NCI-H146 treated with DMSO at 0.1 percent for 48 hours (cell line): ENCODE results near the gene MRPL17.

Experiments
- DNase-seq: peaks from one replicate; lab custom pipeline; 2025; ENCODE audit not compliant: unreplicated experiment; lab: John Stamatoyannopoulos, UW

MRPL17 gene

DNA sequence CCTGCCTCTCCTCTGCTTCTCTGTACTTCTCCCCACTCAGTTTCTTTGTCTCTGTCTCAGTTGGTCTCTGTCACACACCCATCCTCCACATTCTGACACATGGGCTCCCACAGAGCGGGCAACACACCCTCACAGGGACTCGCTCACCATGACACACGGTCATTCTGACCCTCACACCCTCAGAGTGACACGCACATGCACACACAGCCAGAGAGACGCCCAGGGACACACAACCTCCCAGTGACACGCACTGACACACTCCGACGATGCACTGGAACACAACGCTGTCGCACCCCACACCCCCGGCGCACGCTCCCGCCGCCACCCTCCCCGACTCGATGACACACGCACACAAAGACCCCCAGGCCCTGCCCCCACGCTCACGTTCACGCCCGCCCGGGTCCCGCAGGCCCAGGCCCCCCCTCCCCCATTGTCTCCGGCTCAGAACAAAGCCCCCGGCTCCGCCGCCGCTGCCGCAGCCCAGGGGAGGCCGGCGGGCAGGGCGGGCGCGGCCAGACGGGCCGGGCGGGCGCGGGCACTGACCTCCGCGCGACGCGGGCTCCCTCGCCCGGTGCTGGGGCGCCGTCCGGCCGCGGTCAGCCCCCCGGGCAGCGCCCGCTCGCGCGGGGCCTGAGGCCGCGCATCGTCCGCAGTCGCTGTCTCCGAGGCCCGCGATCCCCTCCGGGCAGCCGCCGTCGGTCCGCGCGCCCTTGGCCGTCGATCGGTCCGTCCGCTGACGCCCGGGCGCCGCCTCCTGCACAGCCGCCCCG, 27.9 kb downstream of the MRPL17 start:
- DNase-seq: no peak

DNA sequence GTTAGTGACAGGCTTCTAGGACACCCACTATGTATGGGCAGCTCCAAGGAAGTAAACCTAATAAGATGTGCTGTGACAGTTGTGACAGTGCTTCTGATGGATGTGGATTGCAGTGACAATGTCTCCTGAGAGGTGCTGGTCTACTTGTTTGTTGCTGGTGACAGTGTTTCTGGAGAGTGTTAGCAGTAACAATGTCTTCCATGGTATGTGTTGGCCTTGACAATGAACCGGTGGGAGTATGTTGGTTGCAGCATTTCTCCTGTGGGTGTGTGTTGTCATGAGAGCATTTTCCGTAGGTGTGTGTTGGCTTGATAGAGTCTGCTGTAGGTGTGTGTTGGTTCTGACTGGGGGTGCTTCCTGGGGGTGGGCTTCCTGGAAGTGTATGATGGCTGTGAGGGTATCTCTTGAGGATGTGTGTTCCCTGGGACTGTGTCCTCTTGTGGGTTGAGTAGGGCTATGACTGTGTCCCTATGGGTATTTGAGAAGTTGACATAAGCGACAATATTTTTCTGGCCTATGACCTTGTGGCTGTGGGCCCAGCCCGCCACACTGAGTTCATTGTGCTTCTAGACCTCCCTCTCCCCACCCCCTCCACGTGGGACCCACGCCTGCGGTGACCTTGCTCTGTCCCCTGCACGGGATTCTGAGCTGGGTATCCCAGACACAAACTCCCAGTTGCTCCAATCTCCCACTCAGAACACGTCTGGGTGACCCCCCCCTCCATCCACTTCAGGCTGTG, 28.7 kb downstream of the MRPL17 start:
- DNase-seq: no peak

DNA sequence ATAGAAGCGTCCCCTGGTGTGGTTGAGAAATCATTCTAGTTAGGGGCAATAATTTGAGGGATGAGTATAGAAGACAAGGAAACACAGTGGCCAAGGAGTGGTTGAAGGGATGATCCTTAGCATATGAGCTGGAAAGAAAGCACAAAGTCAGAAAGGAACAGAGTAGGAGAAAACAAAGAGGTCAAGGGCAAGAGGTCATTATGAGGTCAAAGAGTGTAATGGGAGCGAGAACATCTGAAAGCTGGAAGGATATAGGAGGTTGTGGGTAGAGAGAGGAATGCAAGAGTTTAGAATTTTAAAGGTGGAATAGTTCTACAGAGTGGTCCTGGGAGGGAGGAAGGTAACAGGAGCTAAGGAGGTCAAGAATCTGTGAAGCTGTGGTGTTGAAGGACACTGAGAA, 29.5 kb downstream of the MRPL17 start:
- no peak for DNase-seq

DNA sequence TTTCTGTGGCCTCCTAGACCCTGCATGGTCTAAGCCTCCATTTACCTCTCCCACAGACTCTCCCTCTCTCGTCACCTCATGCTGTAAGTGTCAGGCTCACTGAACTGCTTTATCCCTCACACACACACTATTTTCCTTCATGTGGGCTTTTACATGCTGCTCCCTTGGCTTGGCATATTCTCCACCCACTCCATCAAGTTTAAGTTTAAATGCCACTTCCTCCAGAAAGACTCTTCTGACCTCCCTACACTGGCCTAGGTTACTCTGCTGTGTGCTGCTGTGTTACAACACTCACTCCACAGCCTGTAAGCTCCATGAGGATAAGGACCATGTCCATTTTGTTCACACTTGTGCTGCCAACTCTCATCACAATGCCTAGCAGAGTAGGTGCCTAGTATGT, 30.0 kb downstream of the MRPL17 start:
- DNase-seq: no peak

DNA sequence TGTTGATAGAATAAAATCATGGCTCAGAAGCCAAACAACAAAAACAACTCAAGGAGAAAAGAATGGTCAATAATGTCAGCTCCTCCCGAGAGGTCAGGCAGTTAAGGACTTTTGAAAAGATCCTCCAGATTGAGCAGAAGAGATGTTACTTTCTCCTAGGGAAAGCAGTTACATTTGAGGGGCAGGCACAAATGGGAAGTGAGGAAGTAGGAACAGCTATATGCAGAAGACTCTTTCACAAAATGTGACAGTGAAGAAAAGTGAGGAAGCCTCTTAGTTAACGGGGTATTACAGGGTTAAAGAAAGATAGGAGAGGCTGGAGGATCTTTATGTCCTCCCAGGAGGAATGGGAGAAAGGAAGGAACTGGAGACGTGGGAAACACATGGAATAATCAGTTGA, 31.0 kb downstream of the MRPL17 start:
- no peak for DNase-seq

DNA sequence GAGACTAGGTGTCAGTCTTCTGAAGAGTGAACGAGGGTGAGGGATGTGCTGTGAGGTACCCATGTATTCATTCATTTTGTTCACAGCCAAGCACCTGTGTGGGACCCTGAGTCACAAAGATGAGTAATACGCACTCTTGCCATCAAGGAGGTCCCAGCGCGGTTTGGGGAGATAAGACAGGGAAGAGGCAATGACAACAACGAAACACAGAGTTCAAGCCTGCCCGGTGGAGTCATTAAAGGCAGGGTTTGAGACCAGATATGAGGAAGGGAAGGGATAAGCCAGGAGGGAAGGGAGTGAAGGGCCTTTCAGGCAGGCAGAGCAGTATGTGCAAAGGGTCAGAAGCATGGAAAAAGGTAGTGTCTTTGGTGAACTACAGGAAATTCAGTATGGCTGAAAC, 32.2 kb downstream of the MRPL17 start:
- no peak for DNase-seq

DNA sequence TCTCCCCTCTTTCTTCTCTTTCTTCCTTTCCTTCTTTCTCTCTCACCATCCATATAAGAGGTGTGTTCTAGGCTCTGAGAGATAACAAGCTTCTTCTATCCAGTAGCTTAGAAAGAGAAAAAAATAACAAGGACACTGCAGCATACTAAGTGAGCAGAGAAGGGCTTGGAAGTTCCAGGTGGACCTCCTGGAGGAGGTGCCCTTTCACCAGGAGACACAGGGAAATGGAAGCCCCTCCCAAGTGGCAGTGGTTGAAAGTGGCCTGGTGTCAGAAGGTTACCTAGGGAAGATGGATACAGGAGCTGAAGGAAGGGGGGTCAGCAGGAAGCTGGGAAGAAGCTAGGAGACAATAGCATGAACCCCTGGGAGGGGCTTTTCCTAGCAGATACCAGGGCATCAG, 33.0 kb downstream of the MRPL17 start:
- DNase-seq: no peak

DNA sequence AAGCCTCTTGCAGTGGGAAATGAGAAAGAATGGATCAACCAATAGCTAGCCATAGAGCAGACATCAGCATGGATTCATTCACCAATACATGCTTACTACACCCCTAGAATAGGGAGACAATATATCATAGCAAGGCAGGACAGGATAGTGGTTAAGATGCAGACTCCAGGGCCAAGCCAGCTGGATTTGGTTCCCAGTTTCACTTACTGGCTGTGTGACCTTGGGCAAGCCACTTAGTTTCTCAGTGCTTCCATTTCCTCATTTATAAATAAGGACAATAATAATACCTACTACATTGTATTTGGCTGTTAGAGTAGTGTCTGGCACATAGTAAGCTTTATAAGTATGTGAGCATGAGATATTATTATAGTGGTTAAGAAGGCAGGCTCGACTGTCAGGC, 34.6 kb downstream of the MRPL17 start:
- no peak for DNase-seq

DNA sequence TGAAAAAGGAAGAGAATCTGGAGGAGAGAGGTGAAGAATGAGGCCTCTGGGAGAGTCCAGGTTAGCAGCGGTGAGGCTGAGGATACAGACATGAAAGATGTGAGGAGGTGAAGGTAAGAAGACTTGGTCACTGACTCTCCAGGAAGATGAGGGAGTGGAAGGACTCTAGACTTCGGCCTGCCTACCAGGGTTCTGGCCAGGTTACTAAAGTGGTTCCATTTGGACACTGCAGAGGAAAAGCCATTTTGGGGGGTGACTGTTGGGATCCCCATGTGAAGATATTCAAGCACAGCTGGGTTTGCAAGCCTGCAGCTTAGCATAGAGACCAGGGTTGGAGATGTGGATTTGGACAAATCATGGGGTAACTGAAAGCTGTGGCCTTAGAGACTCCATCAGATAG, 35.3 kb downstream of the MRPL17 start:
- no peak for DNase-seq

DNA sequence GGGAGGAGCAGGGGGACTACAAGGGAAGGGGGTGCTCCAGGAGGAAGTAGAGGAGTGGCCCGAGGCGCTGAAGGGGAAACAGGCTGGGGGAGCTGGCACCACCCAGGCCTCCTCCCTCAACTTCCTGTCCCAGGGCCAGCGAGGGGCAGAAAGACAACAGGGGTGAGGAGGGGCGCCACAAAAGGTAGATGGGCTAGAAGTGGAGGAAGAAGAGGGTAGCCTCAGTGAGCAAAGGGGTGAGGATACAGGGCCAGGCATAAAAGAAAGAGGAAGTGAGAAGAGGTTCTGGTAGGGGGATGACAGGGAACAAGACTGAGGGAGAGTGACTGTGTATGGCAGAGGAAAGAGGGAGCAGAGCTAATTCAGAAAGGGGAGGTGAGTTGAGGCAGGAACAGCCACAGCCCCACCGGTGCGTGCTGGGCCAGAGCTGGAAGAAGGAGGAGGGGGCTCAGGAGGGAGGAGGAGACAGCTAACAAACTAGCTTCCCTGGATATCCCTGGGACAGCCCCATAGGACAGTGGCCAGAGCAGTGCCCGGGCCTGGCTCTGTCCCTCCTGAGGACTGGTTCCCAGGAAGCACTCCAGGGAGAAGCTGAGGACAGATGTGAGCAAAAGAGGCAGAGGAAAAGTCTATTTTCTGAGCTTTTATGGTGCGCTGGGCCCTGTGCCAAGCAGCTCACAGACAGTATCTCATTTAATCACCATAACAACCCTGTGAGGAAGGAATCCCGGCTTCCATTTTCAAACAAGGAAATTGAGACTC, 36.0 kb downstream of the MRPL17 start:
- no peak for DNase-seq

DNA sequence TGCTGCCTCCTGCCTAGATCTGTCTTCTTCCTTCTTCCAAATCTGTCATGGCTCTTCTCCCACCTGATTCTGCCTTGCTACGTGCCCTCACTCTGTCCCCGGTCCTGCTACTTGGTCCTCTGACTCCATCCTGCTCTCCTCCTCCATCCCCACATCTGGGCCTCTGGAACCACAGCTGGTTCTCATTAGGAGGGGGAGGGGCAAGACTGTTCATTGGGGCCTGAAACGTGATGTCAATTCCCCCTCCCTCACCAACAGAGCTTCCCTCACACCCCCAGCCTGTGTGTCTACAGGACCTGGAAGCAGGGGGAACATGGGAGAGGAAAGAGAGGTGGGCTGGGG, 36.6 kb downstream of the MRPL17 start:
- DNase-seq: no peak

DNA sequence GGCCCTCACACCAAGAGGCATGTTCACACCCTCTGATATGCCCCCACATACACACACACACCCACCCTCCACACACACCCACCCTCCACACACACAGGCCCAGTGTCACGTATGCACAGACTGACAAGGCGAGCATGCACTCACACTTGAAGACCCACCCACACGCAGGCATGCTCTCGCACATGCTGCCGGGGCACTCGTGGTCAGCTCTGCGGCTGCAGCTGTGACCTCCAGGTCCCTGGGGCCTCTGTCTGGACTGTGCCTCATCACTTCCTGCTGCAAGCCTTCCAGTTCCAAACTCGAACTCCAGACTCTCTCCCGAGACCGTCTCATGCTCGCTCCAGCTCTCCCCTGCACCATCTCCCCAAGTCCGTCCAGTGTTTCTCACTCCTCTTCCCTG, 37.1 kb downstream of the MRPL17 start:
- no peak for DNase-seq

DNA sequence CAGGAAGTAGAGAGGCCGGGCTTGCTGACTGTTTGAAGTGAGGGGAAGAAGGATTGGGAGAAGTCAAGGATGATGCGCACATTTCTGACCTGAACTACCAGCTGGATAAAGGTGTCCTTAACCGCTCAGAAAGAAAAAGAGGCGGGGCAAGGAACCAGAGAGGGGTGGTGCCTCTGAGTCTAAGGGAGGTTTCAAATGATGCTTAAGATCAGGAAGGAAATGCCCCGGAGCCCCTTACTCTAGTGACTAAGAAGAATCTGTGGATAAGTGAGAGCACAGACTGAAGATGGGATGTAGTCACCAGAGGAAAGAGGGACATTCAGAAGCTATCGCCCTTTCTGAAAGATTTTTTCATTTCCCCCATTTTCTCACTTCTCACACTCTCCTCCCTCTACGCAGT, 40.2 kb downstream of the MRPL17 start:
- DNase-seq: no peak

DNA sequence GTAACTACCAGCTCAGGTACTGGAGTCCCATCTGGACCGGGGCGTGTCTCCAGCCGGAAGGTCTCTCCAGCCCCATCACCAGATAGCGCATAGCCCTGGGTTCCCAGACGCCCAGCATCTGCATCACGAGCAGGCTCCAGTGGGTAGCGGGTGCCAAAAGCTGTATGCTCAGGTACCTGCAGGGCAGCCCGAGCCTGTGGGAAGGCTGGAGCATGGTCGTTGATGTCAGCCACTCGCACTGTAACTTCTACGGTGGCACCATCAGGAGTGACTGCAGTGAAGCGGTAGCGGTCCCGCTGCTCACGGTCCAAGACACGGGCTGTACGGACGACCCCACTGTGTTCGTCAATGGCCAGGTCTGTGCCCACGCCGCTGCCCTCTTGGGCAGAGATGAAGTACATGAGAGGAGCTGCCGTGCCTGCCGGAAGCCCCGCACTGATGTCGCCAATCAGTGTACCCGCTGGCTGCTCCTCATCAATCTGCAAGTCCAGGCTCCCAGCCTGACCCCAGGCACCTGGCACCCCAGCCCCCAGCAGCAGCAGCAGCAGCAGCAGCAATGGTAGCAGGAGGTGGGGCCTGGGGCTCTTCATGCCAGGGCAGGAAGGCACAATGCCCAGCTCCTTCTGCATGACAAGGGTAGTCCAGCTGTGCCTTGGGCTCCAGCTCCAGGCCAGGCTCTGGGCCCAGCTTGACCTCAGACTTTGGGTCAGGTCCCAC, 42.0 kb downstream of the MRPL17 start:
- DNase-seq: no peak

DNA sequence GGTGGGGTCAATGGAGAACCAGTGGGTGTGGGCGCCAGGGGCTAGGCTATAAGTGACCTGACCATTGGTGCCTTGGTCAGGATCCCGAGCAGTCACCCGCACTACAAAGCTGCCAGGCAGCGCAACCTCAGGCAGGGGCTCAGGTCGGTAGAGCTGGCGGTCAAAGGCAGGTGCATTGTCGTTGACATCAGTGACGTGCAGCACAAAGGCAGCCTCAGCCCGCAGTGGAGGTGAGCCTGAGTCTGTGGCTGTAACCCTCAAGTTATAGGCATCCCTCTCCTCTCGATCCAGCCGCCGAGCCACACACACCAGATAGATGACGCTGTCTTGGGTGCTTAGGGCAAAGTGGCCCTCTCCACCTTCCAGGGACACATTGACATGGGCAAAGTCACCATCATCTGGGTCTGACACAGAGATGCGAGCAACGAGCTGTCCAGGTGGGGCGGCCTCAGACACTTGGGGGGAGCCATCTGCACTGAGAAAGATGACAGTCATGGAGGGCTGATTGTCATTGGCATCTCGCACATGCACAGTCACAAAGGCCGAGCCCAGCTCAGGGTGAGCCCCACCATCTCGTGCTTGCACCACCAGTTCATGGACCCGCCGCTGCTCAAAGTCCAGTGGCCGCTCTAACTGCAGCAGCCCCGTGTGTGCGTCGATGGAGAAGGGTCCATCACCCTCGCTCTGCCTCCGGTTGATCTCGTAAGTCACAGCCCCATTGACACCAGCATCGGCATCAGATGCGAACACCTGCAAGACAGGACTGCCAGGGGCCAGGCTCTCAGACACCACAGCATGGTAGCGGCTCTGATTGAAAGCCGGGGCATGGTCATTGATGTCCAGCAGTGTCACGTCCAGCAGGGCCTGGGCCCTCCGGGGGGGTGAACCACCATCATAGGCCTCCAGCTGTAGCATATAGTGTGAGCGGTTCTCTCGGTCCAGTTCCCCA, 42.8 kb downstream of the MRPL17 start:
- DNase-seq: no peak

DNA sequence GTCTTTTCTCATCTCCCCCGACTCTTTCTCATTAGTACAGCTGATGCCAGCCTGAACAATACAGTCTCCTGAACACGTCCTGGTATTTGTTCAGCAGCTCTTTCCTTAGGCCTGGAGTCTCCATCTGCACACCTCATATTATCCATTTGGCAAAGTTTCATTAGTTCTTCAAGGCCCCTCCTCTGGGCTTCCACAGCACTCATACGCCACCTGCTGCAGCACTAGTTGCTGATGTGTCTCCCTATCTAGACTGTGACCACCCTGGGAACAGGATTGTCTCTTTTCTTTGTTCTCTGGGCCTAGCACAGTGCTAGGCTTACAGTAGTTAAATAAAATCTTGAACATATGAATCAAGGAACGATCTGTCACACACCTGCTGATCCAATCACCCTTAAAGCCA, 44.7 kb downstream of the MRPL17 start:
- no peak for DNase-seq

DNA sequence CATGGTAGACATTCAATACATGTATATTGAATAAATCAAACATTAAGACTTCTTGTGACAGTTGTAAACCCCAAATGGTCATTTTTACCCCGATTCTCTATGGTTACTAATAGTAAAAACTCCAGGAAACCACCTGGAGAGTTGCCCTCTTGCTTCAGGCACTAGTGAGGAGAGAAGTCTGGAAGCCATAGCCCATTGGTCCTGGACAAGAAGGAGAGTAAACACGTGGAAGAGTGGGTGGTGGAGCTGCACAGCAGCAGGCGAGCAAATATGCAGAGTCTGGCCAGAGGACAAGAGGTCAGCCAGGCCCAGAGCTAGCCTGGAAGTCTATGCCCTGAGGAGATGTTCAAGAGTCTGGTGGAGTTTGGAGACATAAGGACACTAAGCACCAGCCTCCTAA, 45.3 kb downstream of the MRPL17 start:
- no peak for DNase-seq

DNA sequence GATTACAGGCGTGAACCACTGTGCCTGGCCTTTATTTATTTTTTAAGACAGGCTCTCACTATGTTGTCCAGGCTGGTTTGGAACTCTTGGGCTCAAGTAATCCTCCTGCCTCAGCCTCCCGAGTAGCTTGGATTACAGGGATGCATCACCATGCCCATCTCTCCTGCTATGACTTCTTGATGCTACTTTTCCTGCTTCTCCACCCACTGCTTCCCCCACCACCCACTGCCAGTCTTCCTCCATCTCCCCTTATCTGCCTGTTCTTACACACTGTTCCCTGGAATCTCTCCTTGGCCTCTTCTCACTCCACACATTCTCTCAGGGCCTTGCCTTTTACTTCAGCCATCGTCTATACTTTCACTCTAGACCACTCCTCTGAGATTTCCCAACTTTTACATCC, 46.7 kb downstream of the MRPL17 start:
- DNase-seq: no peak

DNA sequence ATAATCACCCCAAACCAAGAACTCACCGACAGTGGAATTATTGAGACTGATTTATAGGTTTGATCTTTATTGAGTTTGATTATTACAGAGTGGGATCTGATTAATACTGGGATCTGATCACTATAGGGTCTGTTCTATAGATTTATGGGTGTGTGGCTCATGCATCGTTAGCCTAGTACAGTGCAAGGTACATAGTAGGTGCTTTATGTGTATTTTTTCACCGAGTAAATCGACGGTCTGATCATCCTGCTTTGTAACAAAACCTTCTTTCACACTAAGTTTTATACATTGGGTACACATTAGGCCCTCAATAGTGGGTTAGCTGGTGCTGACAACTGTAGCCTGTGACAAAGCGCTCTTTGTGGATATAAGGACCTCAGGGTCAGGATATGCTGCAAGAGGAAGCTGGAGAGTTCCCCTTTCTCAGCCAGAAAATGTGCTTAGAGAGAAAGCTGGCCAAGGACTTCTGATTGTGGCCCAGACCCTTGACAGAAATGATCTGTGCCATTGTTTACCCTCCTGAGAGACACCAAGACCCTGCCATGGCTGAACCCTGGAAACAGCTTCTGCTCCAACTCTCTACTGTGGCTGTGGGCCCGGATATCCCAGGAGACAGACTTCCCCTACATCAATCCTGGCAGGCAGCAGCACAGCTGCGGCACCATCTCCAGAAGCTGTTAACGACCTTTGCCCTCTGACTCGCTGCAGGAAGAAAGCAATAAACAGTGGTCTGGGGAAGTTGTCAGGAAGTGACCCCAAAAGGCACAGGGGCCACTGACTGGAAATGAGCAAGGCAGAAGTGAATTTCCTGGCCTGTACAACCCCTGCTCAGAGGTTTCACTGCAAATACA, 47.8 kb downstream of the MRPL17 start:
- no peak for DNase-seq
